Liver (tissue), 3 donors: ENCODE data around the gene MCTP1.

ENCODE experiments used
- CTCF ChIP-seq: fragments of 150-350 bp; IDR thresholded peaks from 2 replicates; pipeline ENCODE4 v1.5.1; 2017; ENCODE audit warnings: improper control_type of control experiment, low read depth, low read length; ENCODE audit not compliant: missing input control
- EGR1 ChIP-seq, 2 donors: IDR thresholded peaks; 2 replicates each; pipeline ENCODE4 v1.6.1; 2016 to 2018; ENCODE audit warnings: antibody characterized with exemption in 2 of 2, low read depth in 2 of 2
- FOXA1 ChIP-seq: IDR thresholded peaks from 2 replicates; pipeline ENCODE4 v1.6.1; 2016; ENCODE audit warnings: antibody characterized with exemption
- HNF4G ChIP-seq: IDR thresholded peaks from 2 replicates; pipeline ENCODE4 v1.6.1; 2016; ENCODE audit warnings: antibody characterized with exemption
- JUND ChIP-seq, 2 donors: IDR thresholded peaks; 2 replicates each; pipeline ENCODE4 v1.6.1; 2016; ENCODE audit warnings: antibody characterized with exemption in 2 of 2
- MAX ChIP-seq: IDR thresholded peaks from 2 replicates; pipeline ENCODE4 v1.6.1; 2016; ENCODE audit warnings: antibody characterized with exemption
- RAD21 ChIP-seq, 2 donors: IDR thresholded peaks; 2 replicates each; pipeline ENCODE4 v1.6.1; 2016; ENCODE audit warnings: antibody characterized with exemption in 2 of 2, mild to moderate bottlenecking in 2 of 2
- REST ChIP-seq: IDR thresholded peaks from 2 replicates; pipeline ENCODE4 v1.6.1; 2016; ENCODE audit warnings: antibody characterized with exemption, mild to moderate bottlenecking
- YY1 ChIP-seq: IDR thresholded peaks from 2 replicates; pipeline ENCODE4 v1.6.1; 2016; ENCODE audit warnings: antibody characterized with exemption, mild to moderate bottlenecking
- donor health status: healthy.
- donor health status: healthy.

- no peak for TF ChIP-seq RAD21 (IDR thresholded peaks at IDR 0.05)
- TF ChIP-seq CTCF = no peak
- no peak for TF ChIP-seq REST
- no peak for TF ChIP-seq FOXA1
- TF ChIP-seq MAX = no peak
- no peak for TF ChIP-seq HNF4G
- no peak for TF ChIP-seq YY1
- no peak for TF ChIP-seq EGR1 (IDR thresholded peaks at IDR 0.05; ENCODE audit: low read depth in 2 of 2)
- no peak for TF ChIP-seq JUND (IDR thresholded peaks at IDR 0.05)
Observed at GRCh38 chr5:95304711-95305110, 19.8 kb upstream of the MCTP1 start.
